OCI-LY7 (cell line): ENCODE measurements around the gene MUC5B. TPM values are rescaled to one million over a fixed set of nuclear protein-coding genes. Genes with fewer than 3 reads are reported as not detected.

ENCODE experiments used
- BruUV-seq: library from RNA; stranded (reverse); fragments of 400-500 nt; replicated peaks from 2 replicates; lab custom pipeline; 2021; lab: Mats Ljungman, UMichigan
- CTCF ChIA-PET: fragments of 300-600 bp; sonication (Branson Sonifier 250); formaldehyde crosslinking; loops from one replicate; lab custom pipeline; 2022; ENCODE audit warnings: antibody characterized with exemption; ENCODE audit not compliant: unreplicated experiment; lab: Charles Lee
- POLR2A ChIA-PET: fragments of 300-600 bp; sonication (Branson Sonifier 250); formaldehyde crosslinking; loops from one replicate; lab custom pipeline; 2022; ENCODE audit warnings: antibody characterized with exemption; lab: Charles Lee
- DNase-seq: peaks from one replicate; pipeline ENCODE4 v3.0.0-alpha.2; 2015; ENCODE audit warnings: low spot score
- H2AFZ ChIP-seq: fragments of 200-600 bp; sonication (generic), shearing (Covaris generic); 2 replicates; pipeline ENCODE4 v1.6.1; 2014; ENCODE audit warnings: mild to moderate bottlenecking, antibody characterized with exemption, low read length, moderate library complexity
- H3K27ac ChIP-seq: fragments of 200-600 bp; sonication (generic); 2 replicates; pipeline ENCODE4 v1.5.1; 2014; ENCODE audit warnings: mixed run types, low read depth, mild to moderate bottlenecking, moderate library complexity, low read length, inconsistent platforms; ENCODE audit not compliant: poor library complexity, severe bottlenecking
- H3K36me3 ChIP-seq: fragments of 200-600 bp; sonication (generic); 2 replicates; pipeline ENCODE4 v1.6.1; 2014; ENCODE audit warnings: mild to moderate bottlenecking, antibody characterized with exemption, low read length, moderate library complexity, mixed read lengths; ENCODE audit not compliant: insufficient read depth
- H3K4me1 ChIP-seq: fragments of 200-600 bp; sonication (generic); 2 replicates; pipeline ENCODE4 v1.5.1; 2014; ENCODE audit warnings: mild to moderate bottlenecking, low read length; ENCODE audit not compliant: insufficient read depth, poor library complexity, severe bottlenecking
- H3K4me2 ChIP-seq: fragments of 200-600 bp; sonication (generic); 2 replicates; pipeline ENCODE4 v1.6.1; 2014; ENCODE audit warnings: mild to moderate bottlenecking, low read length
- H3K4me3 ChIP-seq: fragments of 200-600 bp; sonication (generic); 2 replicates; pipeline ENCODE4 v1.5.1; 2014; ENCODE audit warnings: mild to moderate bottlenecking, low read depth, low read length; ENCODE audit not compliant: poor library complexity, severe bottlenecking
- H3K79me2 ChIP-seq: fragments of 200-600 bp; sonication (generic); 2 replicates; pipeline ENCODE4 v1.6.1; 2016; ENCODE audit warnings: low read depth, mild to moderate bottlenecking, low read length, moderate library complexity, mixed read lengths; ENCODE audit not compliant: insufficient read depth
- H3K9me2 ChIP-seq: fragments of 200-600 bp; sonication (generic); 2 replicates; pipeline ENCODE4 v1.6.1; 2016; ENCODE audit warnings: mild to moderate bottlenecking, low read length, mixed read lengths; ENCODE audit not compliant: insufficient read depth
- H3K9me3 ChIP-seq: fragments of 200-600 bp; sonication (generic); 2 replicates; pipeline ENCODE4 v1.6.1; 2014; ENCODE audit warnings: mild to moderate bottlenecking, mixed run types, low read length, mixed read lengths
- H4K20me1 ChIP-seq: fragments of 200-600 bp; sonication (generic); 2 replicates; pipeline ENCODE4 v1.6.1; 2014; ENCODE audit warnings: mild to moderate bottlenecking, antibody characterized with exemption, low read length, moderate library complexity, mixed read lengths; ENCODE audit not compliant: insufficient read depth
- CTCF ChIP-seq: fragments of 200-600 bp; sonication (generic); conservative IDR thresholded peaks from 2 replicates; pipeline ENCODE4 v1.5.1; 2014; ENCODE audit warnings: mild to moderate bottlenecking, antibody characterized with exemption, low read length, moderate library complexity, mixed read lengths
- EZH2phosphoT487 ChIP-seq: fragments of 200-600 bp; sonication (generic); IDR thresholded peaks from 2 replicates; pipeline ENCODE4 v1.6.1; 2018; ENCODE audit warnings: low read depth, borderline replicate concordance, mild to moderate bottlenecking, mixed run types, antibody characterized with exemption, low read length, moderate library complexity, mixed read lengths
- intact Hi-C: fragments of 100-400 bp; cut with micrococcal nuclease; formaldehyde crosslinking; loops from one replicate; pipeline ENCODE4 v1.10.0; 2022; ENCODE audit not compliant: unreplicated experiment
- total RNA-seq, 2 experiments: library from RNA; depleted of rRNA in 1 of 2; stranded (reverse); fragments of >200 nt in 1 of 2; shearing (Covaris generic) in 1 of 2; gene quantifications; 2 replicates each; pipeline ENCODE4 v1.2.3, GENCODE V29; 2014 to 2022

The MUC5B gene
- total RNA-seq, 2 experiments from 2014 or later = under 0.01 TPM; not detected in 1

DNA sequence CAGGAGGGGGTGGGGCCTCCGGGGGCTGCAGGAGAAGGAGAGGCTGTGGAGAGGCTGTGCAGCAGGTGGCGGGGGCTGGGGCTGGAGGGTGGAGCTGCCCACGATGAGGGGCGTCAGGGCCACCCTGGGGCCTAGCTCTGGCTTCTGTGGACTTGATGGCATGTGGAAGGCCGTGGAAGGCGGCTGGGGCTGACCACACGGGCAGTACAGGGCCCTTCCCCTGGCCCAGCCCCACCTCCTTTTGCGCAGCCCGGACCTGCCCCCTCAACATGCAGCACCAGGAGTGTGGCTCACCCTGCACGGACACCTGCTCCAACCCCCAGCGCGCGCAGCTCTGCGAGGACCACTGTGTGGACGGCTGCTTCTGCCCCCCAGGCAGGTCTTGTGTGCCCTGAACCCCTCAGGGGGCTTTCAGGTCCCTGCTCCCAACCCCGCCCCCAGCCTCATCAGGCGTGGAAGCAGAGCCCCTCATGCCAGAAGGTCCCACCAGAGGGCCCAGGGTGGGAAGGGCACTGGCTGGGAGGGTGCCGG lies 6.1 kb downstream of the MUC5B start:
- H3K4me3 ChIP-seq = no peak overlapping the region
- no peak overlapping the region for H3K27ac ChIP-seq
- H3K4me1 ChIP-seq = no peaks in the 10 kb centered on the region
- H3K36me3 ChIP-seq = no peaks in the 10 kb centered on the region
- no peak overlapping the region for H3K4me2 ChIP-seq
- no peak for DNase-seq
- ChIA-PET POLR2A (no interaction called here), CTCF (no interaction called here)
- H2AFZ ChIP-seq = no peak overlapping the region
- no peaks in the 10 kb centered on the region for H4K20me1 ChIP-seq
- H3K9me2 ChIP-seq = no peaks in the 10 kb centered on the region
- no peaks in the 10 kb centered on the region for H3K79me2 ChIP-seq
- no peaks in the 10 kb centered on the region for H3K9me3 ChIP-seq
- intact Hi-C loops = no loop called here
- BruUV-seq = no TSS peak
- no peak for TF ChIP-seq CTCF
- TF ChIP-seq EZH2phosphoT487 = no peak

GRCh38 chr11:1229471-1230120 lies 6.7 kb downstream of the MUC5B start:
- intact Hi-C loops = no loop called here
- BruUV-seq = no TSS peak
- TF ChIP-seq CTCF (no peak), EZH2phosphoT487 (no peak)
- H3K4me1 ChIP-seq = no peaks in the 10 kb centered on the region
- ChIA-PET CTCF (no interaction called here), POLR2A (no interaction called here)
- no peaks in the 10 kb centered on the region for H3K9me2 ChIP-seq
- no peaks in the 10 kb centered on the region for H4K20me1 ChIP-seq
- no peak overlapping the region for H3K4me2 ChIP-seq
- H3K9me3 ChIP-seq = no peaks in the 10 kb centered on the region
- H3K36me3 ChIP-seq = no peaks in the 10 kb centered on the region
- no peak for DNase-seq
- no peaks in the 10 kb centered on the region for H3K79me2 ChIP-seq
- no peak overlapping the region for H3K27ac ChIP-seq
- no peak overlapping the region for H3K4me3 ChIP-seq
- H2AFZ ChIP-seq = no peak overlapping the region

- Histone ChIP-seq H3K4me2 (no peak overlapping the region), H4K20me1 (no peaks in the 10 kb centered on the region), H3K9me2 (no peaks in the 10 kb centered on the region), H3K79me2 (no peaks in the 10 kb centered on the region), H3K4me1 (no peaks in the 10 kb centered on the region), H2AFZ (no peak overlapping the region), H3K4me3 (no peak overlapping the region), H3K36me3 (no peaks in the 10 kb centered on the region), H3K9me3 (no peaks in the 10 kb centered on the region), H3K27ac (no peak overlapping the region)
- no peak for DNase-seq
- TF ChIP-seq EZH2phosphoT487 (no peak), CTCF (no peak)
- ChIA-PET CTCF (no interaction called here), POLR2A (no interaction called here)
- BruUV-seq = no TSS peak
- intact Hi-C loops = no loop called here
Observed at GRCh38 chr11:1230121-1230455, 7.2 kb downstream of the MUC5B start.
